Lung (tissue), 12 donors: ENCODE data around the gene CYP1A1. TPM values are rescaled to one million over a fixed set of nuclear protein-coding genes. Genes with fewer than 3 reads are reported as not detected.

Experiments used
- ATAC-seq: fragments of 200-7000 bp; cut with Tn5 transposase; one replicate; pipeline ENCODE4 v1.9.1; 2020; ENCODE audit warnings: moderate number of reproducible peaks; ENCODE audit not compliant: insufficient read depth, low FRiP score
- DNase-seq, 3 donors: peaks; one replicate each; pipeline ENCODE4 v3.0.0-alpha.2; 2013 to 2017
- H3K27ac ChIP-seq, 2 donors: one replicate each; pipeline ENCODE4 v1.5.1; 2013; ENCODE audit warnings: mild to moderate bottlenecking in 2 of 2, moderate library complexity in 2 of 2, control low read depth in 1 of 2, inconsistent platforms in 1 of 2, low read depth in 1 of 2, low read length in 1 of 2
- H3K27me3 ChIP-seq, 3 donors: one replicate each; pipeline ENCODE4 v1.5.1; 2013; ENCODE audit warnings: low read length in 2 of 3; ENCODE audit not compliant: control insufficient read depth in 3 of 3, insufficient read depth in 3 of 3
- H3K36me3 ChIP-seq, 4 donors: one replicate each; pipeline ENCODE4 v1.5.1; 2013; ENCODE audit warnings: low read length in 4 of 4, mild to moderate bottlenecking in 1 of 4, moderate library complexity in 1 of 4; ENCODE audit not compliant: control insufficient read depth in 4 of 4, insufficient read depth in 4 of 4
- H3K4me1 ChIP-seq, 5 donors: one replicate each; pipeline ENCODE4 v1.5.1; 2013; ENCODE audit warnings: low read length in 5 of 5, mild to moderate bottlenecking in 2 of 5, moderate library complexity in 1 of 5; ENCODE audit not compliant: control insufficient read depth in 5 of 5, insufficient read depth in 5 of 5
- H3K4me3 ChIP-seq: one replicate; pipeline ENCODE4 v1.5.1; 2013; ENCODE audit warnings: mild to moderate bottlenecking, control low read depth, moderate library complexity
- H3K9ac ChIP-seq, 2 donors: one replicate each; pipeline ENCODE4 v1.5.1; 2013; ENCODE audit warnings: low read length in 2 of 2, control low read depth in 1 of 2; ENCODE audit not compliant: insufficient read depth in 1 of 2
- H3K9me3 ChIP-seq, 4 donors: one replicate each; pipeline ENCODE4 v1.5.1; 2013; ENCODE audit warnings: low read length in 3 of 4, mild to moderate bottlenecking in 1 of 4, moderate library complexity in 1 of 4; ENCODE audit not compliant: control insufficient read depth in 4 of 4, insufficient read depth in 3 of 4
- CTCF ChIP-seq: IDR thresholded peaks from 2 replicates; pipeline ENCODE4 v1.5.1; 2012; ENCODE audit warnings: mild to moderate bottlenecking; ENCODE audit errors: control extremely low read depth, extremely low read depth
- WGBS, 2 donors: extraction: QIAGEN DNeasy Blood & Tissue Kit; methylation state at CpG; one replicate each; pipeline ENCODE4 v1.1.7; 2013; 5-methylcytosine and 5-hydroxymethylcytosine counted together
- polyA plus RNA-seq, 2 donors: library from polyadenylated mRNA; stranded (reverse); fragments of 200-250 nt; gene quantifications; one replicate each; pipeline ENCODE4 v1.2.1, GENCODE V29; 2013
- total RNA-seq, 2 donors: library from RNA; depleted of rRNA in 1 of 2; stranded (reverse); fragments of >200 nt in 1 of 2; gene quantifications; one replicate each; pipeline ENCODE4 v1.2.1, GENCODE V29; 2014 to 2021
- donor health status: control.
- donor health status: control.
- donor health status: Bipolar disorder and iron deficiency.
- donor health status: healthy.
- donor health status: DM: yes; HTN: yes; CAD: no.

CYP1A1 gene
- total and polyA plus RNA-seq, 4 donors = 0.31 to 15.0 (median 0.73) TPM

- peaks cover 5 to 19% (median 10%) of the 10 kb centered on the region in 5 donors for H3K4me1 ChIP-seq
- WGBS, 2 donors = 54 to 76% methylated on average over 2 of the region's 2 CpGs
- no peak overlapping the region for H3K9ac ChIP-seq
- H3K27ac ChIP-seq = no peak overlapping the region
- no peaks in the 10 kb centered on the region for H3K9me3 ChIP-seq
- ATAC-seq = no peak
- no peaks in the 10 kb centered on the region for H3K36me3 ChIP-seq
- TF ChIP-seq CTCF = no peak
- no peak overlapping the region for H3K4me3 ChIP-seq
- no peaks in the 10 kb centered on the region for H3K27me3 ChIP-seq
- DNase-seq = no peak
These were observed 28.5 kb downstream of the CYP1A1 start for GRCh38 chr15:74696808-74697207.

- no peaks in the 10 kb centered on the region for H3K9me3 ChIP-seq
- peak overlapping the region; percentile 93 for H3K4me3 ChIP-seq
- peak overlapping the region; percentile 56 to 94 for H3K9ac ChIP-seq
- H3K27me3 ChIP-seq = no peaks in the 10 kb centered on the region
- 2 to 7% methylated on average over 10 of the region's 10 CpGs for WGBS, 2 donors
- DNase-seq (no peak), ATAC-seq (no peak)
- H3K36me3 ChIP-seq = no peaks in the 10 kb centered on the region
- no peak for TF ChIP-seq CTCF
- H3K27ac ChIP-seq = peak overlapping the region in 1 of 2 donors; percentile 73
- H3K4me1 ChIP-seq = peaks cover 5 to 19% (median 10%) of the 10 kb centered on the region in 5 donors
These were observed 29.0 kb downstream of the CYP1A1 start for GRCh38 chr15:74696398-74696729.

GRCh38 chr15:74695597-74696397 lies 29.5 kb downstream of the CYP1A1 start, which contains the start of gene EDC3:
Gene EDC3 (minus strand): TSS chr15:74696024. CDS start chr15:74675124, 20,900 bp downstream.
- peak; percentile 93 for ATAC-seq
- 0% methylated on average over 46 of the region's 46 CpGs for WGBS, 2 donors
- Histone ChIP-seq H3K36me3 (no peaks in the 10 kb centered on the region), H3K4me3 (peak within 1 kb of the TSS; percentile 93), H3K9me3 (no peaks in the 10 kb centered on the region), H3K27me3 (no peaks in the 10 kb centered on the region), H3K27ac (peak within 1 kb of the TSS; percentile 73 to 88), H3K9ac (peak within 1 kb of the TSS; percentile 94), H3K4me1 (peaks cover 5 to 19% (median 10%) of the 10 kb centered on the region in 5 donors)
- DNase-seq = peak; percentile 93 to 95 (median 95)
- no peak for TF ChIP-seq CTCF
